ENCODE measurements around the gene GREM2. TPM values are rescaled to one million over a fixed set of nuclear protein-coding genes. Genes with fewer than 3 reads are reported as not detected.

The GREM2 gene
- total RNA-seq, 2 donors from 2014 or later, result 7.8 to 10.9 TPM

- Histone ChIP-seq H3K27ac (ENCODE audit: low read depth, low read length) (no peak overlapping the region), H3K36me3 (ENCODE audit: control insufficient read depth, insufficient read depth, low read length) (peaks cover 11% of the 10 kb centered on the region), H3K27me3 (ENCODE audit: control insufficient read depth, insufficient read depth, low read length, poor library complexity, severe bottlenecking) (no peaks in the 10 kb centered on the region), H3K9ac (ENCODE audit: extremely low read depth, low read length, poor library complexity, severe bottlenecking) (no peak overlapping the region), H3K9me3 (ENCODE audit: control insufficient read depth, low read length) (no peaks in the 10 kb centered on the region), H3K4me1 (ENCODE audit: control insufficient read depth, insufficient read depth, low read length) (peaks cover 5% of the 10 kb centered on the region), H3K4me3 (ENCODE audit: low read length) (no peak overlapping the region)
- WGBS, 2 experiments (ENCODE audit: insufficient coverage in 1 of 2, insufficient read length in 1 of 2), result 91 to 100% methylated on average over 4 to 6 of the region's 6 CpGs
- Mint-ChIP-seq H3K4me1 (peaks cover 9% of the 10 kb centered on the region), H3K27ac (no peak overlapping the region), H3K9me3 (no peaks in the 10 kb centered on the region), H3K36me3 (ENCODE audit: low read depth) (peaks cover 3% of the 10 kb centered on the region), H3K4me3 (no peak overlapping the region), H3K27me3 (ENCODE audit: insufficient read depth) (no peaks in the 10 kb centered on the region)
- TF ChIP-seq CTCF (conservative IDR thresholded peaks at IDR 0.05), result no peak
- no peak for DNase-seq
These were observed 125.3 kb downstream of the GREM2 start for GRCh38 chr1:240486611-240487010.

- no peaks in the 10 kb centered on the region for H3K9me3 ChIP-seq (ENCODE audit: control insufficient read depth, low read length)
- TF ChIP-seq CTCF (conservative IDR thresholded peaks at IDR 0.05), result no peak
- Mint-ChIP-seq H3K36me3 (ENCODE audit: low read depth) (no peaks in the 10 kb centered on the region), H3K4me1 (peaks cover 1% of the 10 kb centered on the region), H3K27ac (no peak overlapping the region), H3K4me3 (no peak overlapping the region), H3K27me3 (ENCODE audit: insufficient read depth) (no peaks in the 10 kb centered on the region), H3K9me3 (no peaks in the 10 kb centered on the region)
- H3K36me3 ChIP-seq (ENCODE audit: control insufficient read depth, insufficient read depth, low read length), result peaks cover 1% of the 10 kb centered on the region
- no peak overlapping the region for H3K4me3 ChIP-seq (ENCODE audit: low read length)
- no peak overlapping the region for H3K9ac ChIP-seq (ENCODE audit: extremely low read depth, low read length, poor library complexity, severe bottlenecking)
- DNase-seq, result no peak
- H3K27ac ChIP-seq (ENCODE audit: low read depth, low read length), result no peak overlapping the region
- 95 to 96% methylated on average over 5 to 6 of the region's 6 CpGs for WGBS, 2 experiments (ENCODE audit: insufficient coverage in 1 of 2, insufficient read length in 1 of 2)
- H3K27me3 ChIP-seq (ENCODE audit: control insufficient read depth, insufficient read depth, low read length, poor library complexity, severe bottlenecking), result no peaks in the 10 kb centered on the region
- H3K4me1 ChIP-seq (ENCODE audit: control insufficient read depth, insufficient read depth, low read length), result peaks cover 5% of the 10 kb centered on the region
These were observed 127.0 kb downstream of the GREM2 start for GRCh38 chr1:240484804-240485443.

GRCh38 chr1:240478536-240478935, 133.4 kb downstream of the GREM2 start:
- Histone ChIP-seq H3K27ac (ENCODE audit: low read depth, low read length) (no peak overlapping the region), H3K9me3 (ENCODE audit: control insufficient read depth, low read length) (peaks cover 14% of the 10 kb centered on the region), H3K9ac (ENCODE audit: extremely low read depth, low read length, poor library complexity, severe bottlenecking) (no peak overlapping the region), H3K4me3 (ENCODE audit: low read length) (no peak overlapping the region), H3K36me3 (ENCODE audit: control insufficient read depth, insufficient read depth, low read length) (peaks cover 31% of the 10 kb centered on the region), H3K4me1 (ENCODE audit: control insufficient read depth, insufficient read depth, low read length) (peaks cover 15% of the 10 kb centered on the region), H3K27me3 (ENCODE audit: control insufficient read depth, insufficient read depth, low read length, poor library complexity, severe bottlenecking) (no peaks in the 10 kb centered on the region)
- no peaks in the 10 kb centered on the region for H3K27me3 Mint-ChIP-seq (ENCODE audit: insufficient read depth)
- peaks cover 10% of the 10 kb centered on the region for H3K4me1 Mint-ChIP-seq
- 94 to 100% methylated on average over 4 to 5 of the region's 6 CpGs for WGBS, 2 experiments (ENCODE audit: insufficient coverage in 1 of 2, insufficient read length in 1 of 2)
- H3K9me3 Mint-ChIP-seq, result peaks cover 4% of the 10 kb centered on the region
- no peak overlapping the region for H3K27ac Mint-ChIP-seq
- TF ChIP-seq CTCF (conservative IDR thresholded peaks at IDR 0.05), result no peak
- no peak overlapping the region for H3K4me3 Mint-ChIP-seq
- DNase-seq, result no peak
- H3K36me3 Mint-ChIP-seq (ENCODE audit: low read depth), result peaks cover 26% of the 10 kb centered on the region
